Activated CD4-positive, alpha-beta T cell treated with anti-CD3 and anti-CD28 coated beads, Interleukin-2, amount 50 U/mL, for 4 hours (primary cell): Measurements from ENCODE around the gene TNS3.

ENCODE experiments used
- DNase-seq, 2 experiments: peaks; one replicate each; pipeline ENCODE4 v3.0.0-alpha.2; 2020

TNS3 gene

DNA sequence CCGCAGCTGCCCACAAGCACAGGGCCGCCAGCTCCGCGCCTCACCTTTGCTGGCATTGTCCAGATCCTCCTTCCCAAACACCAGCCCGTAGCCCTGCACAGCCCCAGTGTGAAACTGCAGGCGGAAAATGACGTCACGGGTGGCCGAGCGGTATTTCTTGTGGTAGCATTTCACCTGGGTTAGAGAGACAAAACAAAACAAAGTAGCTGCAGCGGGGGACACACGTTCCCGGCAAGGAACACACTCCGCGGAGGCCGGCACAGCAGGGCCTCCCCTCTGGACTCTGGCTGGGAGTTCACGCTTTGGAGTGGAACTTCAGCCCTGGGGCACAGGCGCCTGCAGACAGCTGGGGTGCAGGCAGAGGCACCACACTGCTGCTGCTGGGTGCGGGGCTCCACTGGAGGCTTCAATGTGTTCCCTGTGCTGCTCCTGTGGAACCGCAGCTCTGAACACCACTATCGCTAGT lies 181.1 kb downstream of the TNS3 start:
- DNase-seq, result no peak

DNA sequence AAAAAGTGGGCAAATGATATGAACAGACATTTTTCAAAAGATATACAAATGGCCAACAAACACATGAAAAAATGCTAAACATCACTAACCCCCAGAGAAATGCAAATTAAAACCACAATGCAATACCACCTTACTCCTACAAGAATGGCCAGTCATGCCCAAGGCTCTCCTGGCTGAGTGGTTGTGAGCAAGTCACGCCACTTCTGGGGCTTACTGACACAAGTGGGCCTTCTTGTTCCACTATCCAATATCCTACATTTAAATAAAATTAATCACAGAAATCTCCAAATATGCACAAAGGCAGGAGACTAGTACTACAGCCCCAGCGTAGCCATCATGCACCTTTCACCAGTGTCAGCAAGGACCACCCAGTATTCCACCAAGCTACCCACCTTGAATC lies 181.9 kb downstream of the TNS3 start:
- no peak for DNase-seq

DNA sequence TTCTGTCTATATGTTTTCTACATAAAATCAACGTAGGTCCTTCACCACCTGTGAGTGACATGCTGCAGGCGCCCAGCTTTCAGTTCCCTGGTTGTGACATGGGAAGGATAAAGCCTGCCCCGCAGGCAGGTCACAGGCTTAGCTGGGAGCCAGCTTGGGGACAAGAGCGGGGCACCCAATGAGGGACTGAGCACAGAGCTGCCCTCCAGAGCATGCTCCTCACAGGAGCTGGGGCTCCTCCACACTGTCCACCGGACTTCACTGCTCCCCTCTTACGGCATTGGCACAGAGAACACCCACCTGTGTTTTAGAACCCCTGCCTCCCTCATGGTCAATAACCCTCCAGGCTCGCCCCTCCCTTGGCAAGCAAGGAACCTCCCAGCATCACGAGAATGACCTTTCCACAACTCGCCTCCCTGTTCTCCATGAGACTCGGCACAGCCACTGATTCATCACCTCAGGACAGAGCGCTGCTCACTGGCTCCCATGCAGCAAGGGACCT lies 187.1 kb downstream of the TNS3 start:
- no peak for DNase-seq

DNA sequence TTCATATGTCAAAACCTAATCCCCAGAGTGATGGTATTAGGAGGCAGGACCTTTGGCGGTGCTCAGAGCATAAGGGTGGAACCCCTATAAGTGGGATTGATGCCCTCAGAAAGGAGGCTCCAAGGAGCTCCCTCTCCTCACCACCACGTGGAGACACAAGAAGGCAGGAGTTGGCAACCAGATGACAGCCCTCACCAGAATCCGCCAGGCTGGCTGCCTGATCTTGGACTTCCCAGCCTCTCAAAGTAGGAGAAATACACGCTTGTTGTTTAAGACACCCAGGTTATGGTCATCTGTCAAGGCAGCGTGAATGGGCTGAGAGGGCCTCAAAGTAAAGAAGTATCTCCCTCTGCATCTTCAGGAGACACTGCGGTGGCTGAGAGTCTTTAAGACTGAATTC lies 187.7 kb downstream of the TNS3 start:
- no peak for DNase-seq

DNA sequence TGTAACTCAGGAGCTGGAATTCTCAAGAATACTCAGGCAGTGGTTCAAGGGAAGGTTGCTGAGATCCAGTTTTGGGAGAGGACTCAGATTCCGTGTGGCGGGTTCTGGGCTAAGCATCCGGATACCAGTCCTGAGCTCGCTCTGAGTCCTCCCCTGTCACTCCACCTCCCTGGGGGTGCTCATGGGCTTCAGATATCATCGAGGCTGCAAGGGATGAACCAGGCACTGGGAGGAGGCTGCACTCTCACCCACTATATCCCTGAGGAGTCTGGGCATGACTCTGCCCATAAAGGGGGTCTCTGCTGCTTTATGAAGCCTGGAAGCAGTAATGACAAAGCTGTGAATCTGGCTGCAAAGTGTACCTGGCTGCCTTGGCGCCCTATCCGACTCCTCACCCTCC lies 188.5 kb downstream of the TNS3 start:
- DNase-seq, result no peak

DNA sequence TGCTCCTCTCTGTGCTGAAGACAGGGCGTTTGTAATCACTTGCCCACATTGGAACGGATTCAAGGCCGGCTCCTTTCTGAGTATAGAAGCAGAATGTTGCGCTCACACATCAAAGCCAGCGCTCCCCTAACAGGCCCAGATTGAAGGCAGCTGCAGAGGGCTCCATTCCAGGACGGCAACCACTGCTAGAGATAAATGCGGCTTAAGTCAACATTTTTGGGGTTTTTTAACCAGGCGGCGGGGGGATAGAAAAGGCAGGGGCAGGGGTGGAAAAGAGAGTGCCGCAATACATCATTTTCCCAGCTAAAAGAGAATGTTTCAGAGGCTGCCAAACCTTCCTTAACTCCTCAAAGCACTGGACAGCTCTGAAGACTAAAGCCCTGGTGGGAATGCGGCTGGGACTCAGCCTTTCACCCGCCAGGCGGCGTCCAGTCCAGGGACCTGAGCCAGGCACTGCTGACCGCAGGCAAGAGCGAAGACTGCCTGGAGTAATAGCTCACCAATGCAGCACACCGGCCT lies 189.6 kb downstream of the TNS3 start:
- no peak for DNase-seq

DNA sequence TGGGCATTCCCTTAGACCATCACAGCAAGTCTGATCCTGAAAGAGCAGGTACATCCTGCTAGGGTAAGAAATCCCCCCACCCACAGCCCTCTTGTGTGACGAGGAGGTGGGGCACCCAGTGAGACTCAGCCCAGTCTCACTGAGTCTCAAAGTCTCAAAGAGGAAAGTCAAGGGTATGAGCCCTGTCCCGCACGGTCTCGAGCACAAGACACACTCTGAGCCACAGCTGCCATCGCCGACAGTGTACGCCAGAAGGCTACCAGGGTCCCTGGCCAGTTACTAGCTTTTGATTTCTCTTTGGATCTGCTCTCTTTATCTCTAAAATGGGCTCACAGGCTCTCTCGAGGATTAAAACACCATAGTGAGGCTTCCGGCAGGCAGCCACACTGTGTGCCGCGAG lies 190.2 kb downstream of the TNS3 start:
- DNase-seq, result no peak

- DNase-seq, result no peak
These were observed 191.0 kb downstream of the TNS3 start for GRCh38 chr7:47390914-47391313.

- DNase-seq, result no peak
These were observed 191.8 kb downstream of the TNS3 start for GRCh38 chr7:47389923-47390630.

DNA sequence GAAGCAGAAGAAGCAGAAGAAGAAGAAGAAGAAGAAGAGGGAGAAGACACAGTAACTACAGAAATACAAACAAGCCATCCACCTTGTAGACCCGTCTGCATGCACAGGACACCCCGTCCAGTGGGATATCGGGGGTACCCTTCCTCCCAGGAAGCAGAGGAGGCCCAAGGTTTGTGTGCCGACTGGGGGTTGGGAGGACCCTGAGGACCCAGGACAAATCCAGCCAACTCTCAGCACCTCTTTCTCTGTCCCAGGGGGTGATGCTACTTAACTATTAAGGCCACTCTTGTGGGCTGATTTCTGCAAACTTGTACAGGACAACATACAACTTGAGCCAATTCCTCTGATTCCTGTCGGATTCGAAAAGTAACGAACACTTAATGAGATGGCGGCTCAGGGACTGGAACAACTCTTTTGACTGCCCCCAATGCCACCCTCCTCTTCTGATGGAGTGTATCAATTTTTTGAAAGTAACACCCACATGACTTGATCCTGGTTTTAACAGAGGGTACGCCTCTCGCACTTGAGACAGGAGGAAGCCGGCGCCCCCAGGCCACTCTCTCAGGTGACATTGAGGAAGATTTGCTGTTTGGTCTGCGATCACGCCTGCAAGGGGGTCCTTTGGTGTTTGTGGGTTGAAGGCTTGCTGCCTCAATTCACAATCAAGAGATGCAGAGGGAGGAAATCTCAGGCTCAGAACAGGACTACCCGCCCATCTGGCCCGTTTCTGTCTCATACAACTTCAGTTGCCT lies 192.6 kb downstream of the TNS3 start:
- no peak for DNase-seq

GRCh38 chr7:47387506-47387905 lies 194.4 kb downstream of the TNS3 start:
- DNase-seq, result no peak

DNA sequence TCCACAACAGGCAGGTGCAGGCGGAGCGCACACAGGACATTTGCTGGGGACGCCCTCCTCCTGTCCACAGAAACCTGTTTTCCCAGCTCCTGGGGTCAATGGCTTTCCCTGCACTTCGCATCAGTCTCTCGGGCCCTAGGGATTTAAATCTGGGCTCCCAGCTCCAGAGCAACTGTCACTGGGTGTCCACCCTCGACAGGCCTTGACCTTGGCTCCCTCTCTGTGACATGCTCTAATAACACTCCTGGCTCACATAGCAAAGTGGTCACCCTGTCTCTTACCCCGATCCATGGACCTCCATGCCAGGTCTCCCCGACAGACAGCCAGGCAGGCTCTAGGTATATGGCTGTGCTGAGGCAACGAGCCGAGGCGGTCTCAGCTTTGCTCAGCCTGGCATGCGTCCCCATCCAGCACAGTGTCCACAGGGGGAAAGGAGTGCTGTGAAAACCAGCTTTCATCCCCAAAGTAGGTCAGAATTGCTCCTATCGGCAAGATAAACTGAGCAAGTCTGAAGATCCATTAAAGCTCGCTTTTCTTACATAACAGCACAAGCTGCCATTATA lies 195.6 kb downstream of the TNS3 start:
- no peak for DNase-seq

DNA sequence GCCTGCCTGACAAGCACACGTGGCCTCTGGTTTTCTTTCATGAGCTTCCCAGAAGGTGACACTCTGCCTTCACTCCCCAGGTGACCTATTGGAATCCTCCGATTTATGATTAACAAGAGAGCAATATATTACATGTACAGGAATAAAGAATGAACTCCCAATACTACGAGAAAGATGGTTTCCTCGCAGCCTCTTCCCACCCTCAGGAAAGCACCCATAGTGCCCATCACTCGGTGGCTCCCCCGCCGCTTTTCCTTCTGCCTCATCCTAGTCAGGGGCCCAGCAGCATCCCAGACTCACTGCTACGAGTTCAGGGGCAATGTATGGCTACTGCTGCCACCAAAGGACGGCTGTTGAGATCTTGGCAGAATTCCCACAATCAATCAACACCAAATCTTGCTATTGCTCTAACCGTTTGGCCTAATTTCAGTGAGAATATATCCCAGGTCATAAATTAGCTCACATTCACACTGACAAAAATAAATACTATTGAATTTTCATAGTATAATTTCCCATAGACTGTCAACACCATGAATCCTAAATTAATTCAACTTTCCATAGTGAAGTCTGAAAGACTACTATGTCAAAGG lies 196.3 kb downstream of the TNS3 start:
- no peak for DNase-seq

DNA sequence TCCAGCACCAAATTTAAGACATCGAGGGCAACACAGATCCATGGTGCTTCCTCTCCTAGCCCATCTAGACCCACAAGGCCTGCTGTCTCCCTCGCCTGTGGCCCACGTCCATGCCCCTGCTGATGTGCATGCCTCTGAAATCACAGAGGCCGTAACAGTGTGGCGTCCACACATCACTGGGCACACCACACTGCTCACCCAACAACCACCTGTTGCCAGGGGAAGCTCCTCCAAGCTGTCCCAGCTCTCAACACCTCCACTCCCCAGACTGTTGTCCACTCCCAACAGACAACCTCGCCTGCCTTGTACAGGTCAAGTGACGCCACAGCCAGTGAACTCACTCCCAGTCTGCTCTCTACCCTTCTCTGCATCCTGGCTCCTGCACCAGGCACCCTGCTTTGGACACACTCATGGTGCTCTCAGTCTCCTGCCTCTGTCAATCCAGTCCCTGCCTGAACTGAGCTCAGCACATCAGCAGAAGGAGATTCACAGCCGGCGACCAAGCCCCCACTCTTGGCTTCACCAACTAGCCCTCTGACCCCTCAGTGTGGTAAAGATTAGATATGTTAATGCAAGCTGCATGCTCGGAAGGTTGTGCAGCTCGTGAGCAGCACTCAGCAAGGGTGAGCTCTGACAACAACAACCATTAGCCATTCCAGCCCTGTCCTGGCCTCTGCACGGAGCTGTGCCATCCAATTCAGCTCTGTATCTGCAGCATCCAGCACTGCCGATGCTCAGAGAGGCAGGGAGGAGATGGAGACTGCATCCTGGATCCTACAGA lies 197.0 kb downstream of the TNS3 start:
- DNase-seq, result no peak

DNA sequence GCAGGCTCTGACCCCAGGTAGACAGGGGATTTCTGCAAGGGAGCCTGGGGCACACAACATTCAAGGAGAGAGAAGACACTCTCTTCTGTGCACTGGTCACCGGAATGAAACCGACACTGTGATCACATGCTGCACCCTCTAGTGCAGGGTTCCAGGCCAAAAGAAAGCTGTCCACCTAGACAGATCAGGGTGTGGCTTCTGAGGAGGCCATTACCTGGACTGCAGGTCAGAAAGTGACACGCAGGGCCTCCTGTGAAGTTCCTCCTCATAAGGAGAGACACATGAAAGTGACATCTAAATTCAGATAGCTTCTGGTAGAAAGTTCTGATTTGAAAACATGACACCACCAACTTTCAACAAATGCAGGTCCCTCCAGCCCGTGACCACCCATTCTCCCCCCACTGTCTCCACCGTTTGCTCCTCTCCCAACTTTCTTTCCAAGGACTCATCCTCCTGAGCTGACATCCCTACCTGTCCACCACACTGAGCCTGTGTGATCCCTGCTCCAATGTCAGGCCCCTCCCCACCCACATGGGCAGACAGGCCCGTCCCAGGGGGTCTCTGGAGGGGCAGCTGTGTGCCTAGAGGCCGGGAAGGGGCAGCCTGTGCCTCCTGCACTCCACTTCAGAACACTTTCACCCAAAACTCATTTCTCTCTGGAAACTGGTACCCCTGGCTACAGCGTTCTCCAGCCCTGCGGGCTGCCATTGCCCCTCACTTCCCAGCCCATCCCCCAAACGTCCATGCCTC lies 198.0 kb downstream of the TNS3 start:
- DNase-seq, result no peak

DNA sequence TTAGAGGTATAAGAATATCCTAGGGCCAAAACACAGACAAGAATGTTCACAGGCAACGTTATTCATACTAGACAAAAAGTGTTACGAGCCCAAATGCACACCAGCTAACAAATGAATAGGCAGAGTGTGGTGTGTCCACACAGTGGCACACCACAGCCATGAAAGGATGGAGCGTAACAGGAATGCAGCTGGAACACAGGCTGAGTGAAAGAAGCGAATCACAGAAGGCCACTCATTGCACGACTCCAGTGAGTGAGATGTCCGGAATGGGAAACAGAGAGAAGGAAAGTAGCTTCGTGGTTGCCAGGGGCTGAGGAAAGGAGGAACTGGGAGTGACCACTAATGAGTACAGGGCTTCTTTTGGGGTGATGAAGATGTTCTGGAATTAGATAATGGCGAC lies 198.8 kb downstream of the TNS3 start:
- DNase-seq, result no peak

GRCh38 chr7:47382200-47382599 lies 199.7 kb downstream of the TNS3 start:
- no peak for DNase-seq

GRCh38 chr7:47381134-47381495 lies 200.8 kb downstream of the TNS3 start:
- DNase-seq, result no peak

DNA sequence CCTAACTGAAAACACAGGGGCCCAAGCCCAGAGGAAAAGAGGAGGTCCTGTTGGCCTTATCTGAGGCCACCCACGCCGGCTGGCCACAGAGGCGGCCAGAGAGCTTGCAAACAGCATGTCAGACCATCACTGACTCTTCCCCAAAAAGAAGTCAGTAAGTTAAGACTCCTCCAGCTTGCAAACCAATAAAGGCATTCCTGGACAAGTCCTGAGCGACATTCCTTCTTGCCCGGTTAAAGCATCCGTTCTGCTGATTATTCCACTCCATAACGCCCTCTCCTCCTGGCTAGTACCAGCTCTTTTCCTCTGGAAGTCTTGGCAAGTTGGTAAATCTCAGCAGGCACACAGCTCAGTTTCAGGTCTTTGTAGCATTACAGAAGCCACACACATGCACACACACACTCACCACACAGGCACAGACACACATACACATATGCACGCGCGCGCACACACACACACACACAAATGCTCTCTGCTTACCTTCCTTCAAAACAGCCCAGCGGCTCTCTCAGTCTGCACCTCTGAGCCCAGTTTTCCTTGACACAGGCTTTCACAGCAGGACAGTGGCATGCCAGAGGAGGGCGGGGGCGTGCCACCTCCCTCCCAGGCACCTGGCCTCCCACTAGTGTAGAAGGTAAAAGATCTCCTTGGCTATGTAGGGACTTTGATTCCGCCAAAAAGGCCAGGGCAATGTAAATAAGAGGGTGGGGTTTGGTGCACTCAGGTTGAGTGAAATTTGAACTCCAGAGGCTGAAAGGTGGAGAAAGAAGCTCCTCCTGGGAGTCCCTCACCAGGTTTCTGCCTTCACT lies 201.4 kb downstream of the TNS3 start:
- DNase-seq, result no peak

DNA sequence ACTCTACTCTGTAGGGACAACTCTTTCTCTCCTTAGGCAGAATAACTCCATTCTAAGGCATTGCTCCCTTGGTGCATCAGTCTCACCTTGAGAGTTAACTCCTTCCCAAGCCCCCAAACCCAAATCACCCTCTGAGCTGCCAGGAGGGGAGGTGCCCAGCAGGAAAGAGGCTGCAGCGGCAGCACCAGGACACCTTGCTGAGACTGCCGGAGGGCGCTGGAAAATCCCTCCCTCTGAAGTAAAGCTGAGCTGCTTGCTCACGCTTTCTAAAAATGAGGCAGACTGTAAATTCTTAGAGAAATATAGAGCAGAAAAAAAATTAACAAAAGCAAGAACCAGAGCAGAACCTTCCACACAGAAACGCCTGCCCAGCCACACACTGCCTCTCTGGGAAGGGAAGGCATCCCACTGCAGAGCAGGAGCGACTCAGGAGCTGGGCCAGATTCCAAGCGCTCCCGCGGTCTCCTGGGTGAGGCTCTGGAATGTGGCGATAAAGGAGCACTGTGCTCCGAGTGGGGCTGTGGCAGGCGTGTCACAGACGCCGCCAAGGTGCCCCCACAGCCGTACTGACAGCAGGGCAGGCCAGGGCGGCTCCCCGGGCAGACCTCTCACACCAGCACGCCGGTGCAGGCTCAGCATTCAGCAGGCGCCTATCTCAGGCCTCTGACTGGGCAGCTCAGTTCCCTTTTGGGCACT lies 202.1 kb downstream of the TNS3 start:
- no peak for DNase-seq
